Duodenal mucosa (tissue), 2 donors: ENCODE measurements around the gene PLA2G4C.

Source experiments
- H3K27ac ChIP-seq: one replicate; pipeline ENCODE4 v1.7.0; 2013; ENCODE audit warnings: low read depth, low read length
- H3K27me3 ChIP-seq, 2 donors: one replicate each; pipeline ENCODE4 v1.7.0; 2013; ENCODE audit warnings: low read length in 2 of 2, control low read depth in 1 of 2; ENCODE audit not compliant: insufficient read depth in 2 of 2, control insufficient read depth in 1 of 2
- H3K36me3 ChIP-seq, 2 donors: one replicate each; pipeline ENCODE4 v1.7.0; 2013; ENCODE audit warnings: low read length in 2 of 2, control low read depth in 1 of 2; ENCODE audit not compliant: insufficient read depth in 2 of 2, control insufficient read depth in 1 of 2
- H3K4me1 ChIP-seq, 2 donors: one replicate each; pipeline ENCODE4 v1.7.0; 2013; ENCODE audit warnings: low read length in 2 of 2, control low read depth in 1 of 2; ENCODE audit not compliant: insufficient read depth in 2 of 2, control insufficient read depth in 1 of 2
- H3K4me3 ChIP-seq, 2 donors: one replicate each; pipeline ENCODE4 v1.7.0; 2013; ENCODE audit warnings: low read length in 2 of 2, low read depth in 1 of 2
- H3K9ac ChIP-seq, 2 donors: one replicate each; pipeline ENCODE4 v1.7.0; 2013; ENCODE audit warnings: low read length in 2 of 2, low read depth in 1 of 2
- H3K9me3 ChIP-seq, 2 donors: one replicate each; pipeline ENCODE4 v1.7.0; 2013; ENCODE audit warnings: low read length in 2 of 2, control low read depth in 1 of 2; ENCODE audit not compliant: control insufficient read depth in 1 of 2

Gene PLA2G4C

GRCh38 chr19:48030073-48030472 is 80.5 kb downstream of the PLA2G4C start:
- peaks cover 0 to 3% of the 10 kb centered on the region in 2 donors for H3K27me3 ChIP-seq
- no peaks in the 10 kb centered on the region for H3K36me3 ChIP-seq
- no peak overlapping the region for H3K27ac ChIP-seq
- no peak overlapping the region for H3K4me3 ChIP-seq
- H3K4me1 ChIP-seq, result no peaks in the 10 kb centered on the region
- H3K9ac ChIP-seq, result no peak overlapping the region
- no peaks in the 10 kb centered on the region for H3K9me3 ChIP-seq

- H3K36me3 ChIP-seq, result no peaks in the 10 kb centered on the region
- no peaks in the 10 kb centered on the region for H3K9me3 ChIP-seq
- H3K4me3 ChIP-seq, result no peak overlapping the region
- H3K27ac ChIP-seq, result no peak overlapping the region
- peaks cover 0 to 4% of the 10 kb centered on the region in 2 donors for H3K27me3 ChIP-seq
- no peaks in the 10 kb centered on the region for H3K4me1 ChIP-seq
- no peak overlapping the region for H3K9ac ChIP-seq
Measured at GRCh38 chr19:48029431-48029830, 81.2 kb downstream of the PLA2G4C start.

GRCh38 chr19:48025480-48025879 is 85.1 kb downstream of the PLA2G4C start:
- no peak overlapping the region for H3K4me3 ChIP-seq

GRCh38 chr19:48023518-48023917 is 87.1 kb downstream of the PLA2G4C start:
- Histone ChIP-seq H3K4me3 (no peak overlapping the region), H3K27ac (no peak overlapping the region), H3K9ac (no peak overlapping the region), H3K9me3 (no peaks in the 10 kb centered on the region), H3K36me3 (no peaks in the 10 kb centered on the region), H3K27me3 (peaks cover 3 to 4% of the 10 kb centered on the region in 2 donors), H3K4me1 (no peaks in the 10 kb centered on the region)

More at GRCh38 chr19:48025480-48025879, 85.1 kb downstream of the PLA2G4C start:
- Histone ChIP-seq H3K4me1 (no peaks in the 10 kb centered on the region), H3K9ac (no peak overlapping the region), H3K36me3 (no peaks in the 10 kb centered on the region), H3K27me3 (peaks cover 2 to 4% of the 10 kb centered on the region in 2 donors), H3K9me3 (no peaks in the 10 kb centered on the region), H3K27ac (no peak overlapping the region)

GRCh38 chr19:48023011-48023410 is 87.6 kb downstream of the PLA2G4C start:
- Histone ChIP-seq H3K4me3 (no peak overlapping the region), H3K36me3 (no peaks in the 10 kb centered on the region)

GRCh38 chr19:48020686-48021085 is 89.9 kb downstream of the PLA2G4C start:
- Histone ChIP-seq H3K4me3 (no peak overlapping the region), H3K27ac (no peak overlapping the region), H3K36me3 (no peaks in the 10 kb centered on the region), H3K4me1 (no peaks in the 10 kb centered on the region), H3K27me3 (peaks cover 3 to 4% of the 10 kb centered on the region in 2 donors), H3K9me3 (no peaks in the 10 kb centered on the region), H3K9ac (no peak overlapping the region)

More at GRCh38 chr19:48023011-48023410, 87.6 kb downstream of the PLA2G4C start:
- Histone ChIP-seq H3K9me3 (no peaks in the 10 kb centered on the region), H3K4me1 (no peaks in the 10 kb centered on the region), H3K9ac (no peak overlapping the region), H3K27ac (no peak overlapping the region), H3K27me3 (peaks cover 3 to 4% of the 10 kb centered on the region in 2 donors)

- H3K36me3 ChIP-seq, result no peaks in the 10 kb centered on the region
- H3K9ac ChIP-seq, result no peak overlapping the region
- H3K9me3 ChIP-seq, result peaks cover 0 to 3% of the 10 kb centered on the region in 2 donors
- H3K4me1 ChIP-seq, result no peaks in the 10 kb centered on the region
- H3K27me3 ChIP-seq, result no peaks in the 10 kb centered on the region
- no peak overlapping the region for H3K4me3 ChIP-seq
- no peak overlapping the region for H3K27ac ChIP-seq
Measured at GRCh38 chr19:48010932-48011758, 99.5 kb downstream of the PLA2G4C start.

GRCh38 chr19:48006762-48007161 is 103.9 kb downstream of the PLA2G4C start:
- Histone ChIP-seq H3K36me3 (no peaks in the 10 kb centered on the region), H3K27me3 (no peaks in the 10 kb centered on the region), H3K9ac (no peak overlapping the region), H3K4me1 (no peaks in the 10 kb centered on the region), H3K27ac (no peak overlapping the region), H3K4me3 (no peak overlapping the region), H3K9me3 (peaks cover 0 to 3% of the 10 kb centered on the region in 2 donors)

GRCh38 chr19:48004236-48004635 is 106.4 kb downstream of the PLA2G4C start:
- H3K27ac ChIP-seq, result no peak overlapping the region
- H3K9ac ChIP-seq, result no peak overlapping the region
- no peaks in the 10 kb centered on the region for H3K27me3 ChIP-seq
- H3K4me1 ChIP-seq, result no peaks in the 10 kb centered on the region
- H3K36me3 ChIP-seq, result no peaks in the 10 kb centered on the region
- H3K9me3 ChIP-seq, result peaks cover 0 to 3% of the 10 kb centered on the region in 2 donors
- no peak overlapping the region for H3K4me3 ChIP-seq

GRCh38 chr19:48000846-48001245 is 109.8 kb downstream of the PLA2G4C start:
- Histone ChIP-seq H3K27ac (no peak overlapping the region), H3K4me3 (no peak overlapping the region), H3K36me3 (no peaks in the 10 kb centered on the region), H3K4me1 (no peaks in the 10 kb centered on the region), H3K9ac (no peak overlapping the region), H3K9me3 (no peaks in the 10 kb centered on the region), H3K27me3 (no peaks in the 10 kb centered on the region)
